ENCODE data around the gene TMEM247.
"Not testable (repeated sequence)": the region's sequence is repeated elsewhere in the genome, so short reads cannot be mapped to it uniquely, and the experiment has no call there.

DNA sequence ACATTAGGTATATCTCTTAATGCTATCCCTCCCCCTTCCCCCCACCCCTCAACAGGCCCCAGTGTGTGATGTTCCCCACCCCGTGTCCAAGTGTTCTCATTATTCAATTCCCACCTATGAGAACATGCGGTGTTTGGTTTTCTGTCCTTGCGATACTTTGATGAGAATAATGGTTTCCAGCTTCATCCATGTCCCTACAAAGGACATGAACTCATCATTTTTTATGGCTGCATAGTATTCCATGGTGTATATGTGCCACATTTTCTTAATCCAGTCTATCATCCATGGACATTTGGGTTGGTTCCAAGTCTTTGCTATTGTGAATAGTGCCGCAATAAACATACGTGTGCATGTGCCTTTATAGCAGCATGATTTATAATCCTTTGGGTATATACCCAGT, 7.2 kb upstream of the TMEM247 start:
- not testable (repeated sequence) for TF ChIP-seq CTCF (IDR thresholded peaks at IDR 0.05; ENCODE audit: low read depth, low read length, poor library complexity, severe bottlenecking); EZH2phosphoT487 (IDR thresholded peaks at IDR 0.05; ENCODE audit: borderline replicate concordance, low read length)

All from DOHH2 (cell line).